Urothelium cell line (cell line): Measurements from ENCODE around the gene FBXO45.
"Not testable (repeated sequence)": the region's sequence is repeated elsewhere in the genome, so short reads cannot be mapped to it uniquely, and the experiment has no call there.

Experiments
- DNase-seq: peaks from one replicate; pipeline ENCODE4 v3.0.0; 2011; ENCODE audit warnings: low spot score, mixed read lengths
- FAIRE-seq: peaks from 2 replicates; lab custom pipeline; 2011; peaks lifted over from hg19 to GRCh38; lab: Jason Lieb, UNC

FBXO45 gene

DNA sequence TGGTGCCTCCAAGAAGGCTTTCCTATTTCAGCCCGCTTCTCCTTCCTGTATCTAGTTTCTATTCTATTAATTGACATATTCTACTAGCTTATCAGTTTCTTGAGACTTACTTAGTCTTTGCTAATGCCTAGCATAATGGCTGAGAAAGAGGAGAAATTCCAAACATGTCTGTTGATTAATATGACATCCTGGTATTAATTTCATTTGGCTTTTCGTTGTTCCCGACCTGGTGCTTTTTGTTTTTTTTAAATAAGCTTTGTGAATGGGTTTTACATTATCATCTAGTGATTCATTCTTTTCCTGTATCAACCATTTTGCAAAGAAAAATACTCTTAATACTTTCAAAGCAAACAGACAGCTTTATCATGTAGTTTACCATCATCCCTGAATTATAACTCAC lies 13.2 kb upstream of the FBXO45 start:
- FAIRE-seq (no peak), DNase-seq (no peak)

GRCh38 chr3:196557236-196557635 lies 11.2 kb upstream of the FBXO45 start:
- FAIRE-seq (no peak), DNase-seq (no peak)

DNA sequence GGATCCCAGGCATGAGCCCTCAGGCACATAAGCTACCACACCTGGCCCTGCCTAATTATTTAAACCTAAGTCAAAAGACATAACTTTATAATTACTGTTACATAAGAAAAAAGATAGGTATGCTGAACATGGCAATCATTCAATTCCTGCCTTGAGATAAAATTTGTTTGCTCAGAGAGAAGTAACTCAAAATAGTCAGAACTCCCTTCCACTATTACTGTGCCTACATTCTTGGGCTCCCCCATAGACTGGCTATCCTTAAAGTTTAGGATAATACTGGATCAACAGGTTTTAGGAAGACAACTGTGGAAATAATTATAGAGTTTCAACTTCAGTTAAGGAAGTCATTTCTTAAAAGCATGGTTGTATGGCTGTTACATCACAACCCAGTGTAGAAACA lies 10.0 kb upstream of the FBXO45 start:
- FAIRE-seq (no peak), DNase-seq (no peak)

GRCh38 chr3:196559826-196560225 lies 8.6 kb upstream of the FBXO45 start:
- no peak for DNase-seq
- no peak for FAIRE-seq

DNA sequence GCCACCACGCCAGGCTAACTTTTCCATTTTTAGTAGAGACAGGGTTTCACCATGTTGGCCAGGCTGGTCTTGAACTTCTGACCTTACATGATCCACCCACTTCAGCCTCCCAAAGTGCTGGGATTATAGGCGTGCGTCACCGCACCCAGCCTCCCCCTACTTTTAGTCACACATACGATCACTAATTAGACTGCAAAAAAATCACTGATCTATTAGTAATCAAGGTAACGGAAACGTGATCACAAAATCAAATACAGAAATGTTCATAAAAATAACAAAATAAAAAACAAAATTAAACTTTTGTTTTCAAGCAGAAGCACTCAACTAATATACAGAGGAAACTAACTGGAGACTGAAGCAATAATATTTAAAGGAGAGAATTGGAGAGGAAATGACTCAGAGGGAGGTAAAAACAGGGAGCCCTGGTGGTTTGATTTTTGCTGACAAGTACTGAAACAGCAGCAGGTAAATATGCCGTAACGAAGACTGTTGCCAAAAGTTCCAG lies 4.7 kb upstream of the FBXO45 start:
- FAIRE-seq, result no peak
- peak; percentile 58 for DNase-seq

DNA sequence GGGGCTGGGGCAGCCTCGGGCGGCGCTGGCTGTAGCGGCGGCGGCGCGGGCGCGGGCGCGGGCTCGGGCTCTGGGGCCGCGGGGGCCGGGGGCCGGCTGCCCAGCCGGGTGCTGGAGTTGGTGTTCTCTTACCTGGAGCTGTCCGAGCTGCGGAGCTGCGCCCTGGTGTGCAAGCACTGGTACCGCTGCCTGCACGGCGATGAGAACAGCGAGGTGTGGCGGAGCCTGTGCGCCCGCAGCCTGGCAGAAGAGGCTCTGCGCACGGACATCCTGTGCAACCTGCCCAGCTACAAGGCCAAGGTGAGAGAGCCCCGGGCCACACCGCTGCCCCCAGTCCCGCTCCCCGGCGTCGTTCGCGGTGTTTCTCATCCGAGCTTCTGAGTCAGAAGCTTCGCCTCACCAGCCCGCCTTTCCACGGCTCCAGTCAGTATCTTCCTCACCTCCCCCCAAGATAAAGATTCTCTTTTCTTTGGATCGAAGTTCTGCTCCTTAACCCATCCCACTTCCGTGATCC lies 600 bp downstream of the FBXO45 start:
- DNase-seq (peak; percentile 38), FAIRE-seq (no peak)

DNA sequence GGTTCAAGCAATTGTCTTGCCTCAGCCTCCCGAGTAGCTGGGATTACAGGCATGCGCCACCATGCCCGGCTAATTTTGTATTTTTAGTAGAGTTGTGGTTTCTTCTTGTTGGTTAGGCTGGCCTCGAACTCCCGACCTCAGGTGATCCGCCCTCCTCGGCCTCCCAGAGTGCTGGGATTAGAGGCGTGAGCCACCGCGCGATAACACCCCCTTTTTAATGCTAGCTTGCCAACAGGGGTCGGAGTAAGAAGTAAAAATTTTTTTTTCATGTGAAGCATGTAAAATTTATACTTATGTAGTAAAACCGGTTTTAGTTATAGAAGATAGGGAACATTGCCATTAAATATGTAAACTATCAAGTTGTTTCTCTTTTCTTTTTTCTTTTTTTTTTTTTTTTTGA lies 1.9 kb downstream of the FBXO45 start:
- not testable (repeated sequence) for FAIRE-seq, DNase-seq

GRCh38 chr3:196572389-196572788 lies 3.9 kb downstream of the FBXO45 start:
- DNase-seq (no peak), FAIRE-seq (no peak)

DNA sequence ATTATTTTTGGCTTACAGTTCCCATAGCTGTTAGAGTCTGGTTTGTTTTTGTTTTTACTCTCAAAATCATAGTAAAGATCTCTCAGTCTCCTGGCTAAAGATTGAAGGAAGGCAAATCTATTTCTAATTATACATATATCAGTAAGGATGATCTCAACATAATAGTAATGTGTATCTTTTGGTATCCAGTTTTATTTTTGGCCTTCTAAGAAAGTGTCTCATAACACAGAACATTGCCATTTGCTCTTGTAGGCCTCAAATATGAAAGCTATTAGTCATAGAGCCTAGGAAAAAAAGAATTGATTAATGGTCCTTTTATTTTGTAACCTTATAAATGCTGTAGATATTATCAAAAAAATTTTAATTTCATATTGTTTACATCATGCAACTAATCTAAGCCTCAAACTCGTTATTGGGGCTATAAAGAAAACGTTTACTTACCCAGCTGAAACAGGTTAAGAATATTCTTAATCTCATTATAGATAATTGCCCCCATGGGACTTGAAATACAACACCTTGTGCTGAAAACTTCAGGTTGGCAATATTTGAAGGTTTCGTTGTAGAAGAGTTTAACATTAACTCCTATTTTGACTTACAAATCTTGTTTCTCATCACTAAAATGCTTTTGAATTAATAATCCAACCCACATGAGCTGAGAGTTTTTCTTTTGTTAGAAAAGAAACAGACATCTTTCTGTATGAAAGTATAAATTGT lies 16.7 kb downstream of the FBXO45 start:
- no peak for FAIRE-seq

GRCh38 chr3:196590279-196590678 lies 21.8 kb downstream of the FBXO45 start:
- no peak for DNase-seq
- FAIRE-seq, result no peak

More for the DNA sequence above, 16.7 kb downstream of the FBXO45 start:
- DNase-seq, result no peak

DNA sequence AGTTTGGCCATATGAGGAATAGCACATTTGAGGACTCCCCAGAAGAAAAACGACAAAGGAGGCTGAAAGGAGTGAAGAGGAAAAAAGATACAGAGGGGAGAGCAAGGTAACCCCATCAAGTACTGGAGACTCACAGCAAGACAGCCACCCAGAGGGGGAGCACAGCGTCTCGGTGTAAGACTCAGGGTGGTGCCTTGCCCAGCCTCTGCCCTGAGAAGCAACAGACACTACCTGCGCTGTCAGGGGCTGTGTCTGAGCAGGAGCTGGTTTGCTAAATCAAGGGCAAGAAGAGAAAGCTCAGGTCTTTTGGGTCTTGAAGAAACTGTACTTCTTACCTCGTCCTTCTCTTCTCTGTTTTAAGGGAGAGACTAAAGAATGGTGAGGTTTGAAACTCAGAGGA lies 27.9 kb downstream of the FBXO45 start:
- DNase-seq (no peak), FAIRE-seq (no peak)

- FAIRE-seq, DNase-seq: not testable (repeated sequence)
These were observed 29.7 kb downstream of the FBXO45 start for GRCh38 chr3:196597971-196598733.

GRCh38 chr3:196599734-196600128 lies 31.3 kb downstream of the FBXO45 start:
- FAIRE-seq, result no peak
- DNase-seq, result no peak

- no peak for DNase-seq
- FAIRE-seq, result no peak
These were observed 31.9 kb downstream of the FBXO45 start for GRCh38 chr3:196600359-196600758.

DNA sequence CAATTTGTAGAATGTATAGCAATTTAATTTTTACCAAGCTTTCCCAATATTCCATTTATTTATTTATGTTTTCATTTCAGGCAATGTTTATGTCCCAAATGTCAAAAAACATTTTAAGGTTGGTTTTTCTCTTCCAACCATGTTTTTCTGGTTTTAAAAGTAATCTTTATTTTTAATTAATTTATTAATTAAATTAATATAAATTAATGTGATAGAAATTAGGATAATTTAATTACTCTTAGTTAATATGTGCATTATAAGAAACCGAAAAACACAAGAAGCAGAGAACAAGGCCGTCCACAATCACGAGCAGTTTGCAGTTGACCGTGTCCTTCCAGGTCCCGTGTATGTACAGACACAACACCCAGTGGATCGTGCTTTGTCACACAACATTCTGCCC lies 34.2 kb downstream of the FBXO45 start:
- DNase-seq (no peak), FAIRE-seq (no peak)

- FAIRE-seq (no peak), DNase-seq (no peak)
These were observed 35.2 kb downstream of the FBXO45 start for GRCh38 chr3:196603683-196604082.

DNA sequence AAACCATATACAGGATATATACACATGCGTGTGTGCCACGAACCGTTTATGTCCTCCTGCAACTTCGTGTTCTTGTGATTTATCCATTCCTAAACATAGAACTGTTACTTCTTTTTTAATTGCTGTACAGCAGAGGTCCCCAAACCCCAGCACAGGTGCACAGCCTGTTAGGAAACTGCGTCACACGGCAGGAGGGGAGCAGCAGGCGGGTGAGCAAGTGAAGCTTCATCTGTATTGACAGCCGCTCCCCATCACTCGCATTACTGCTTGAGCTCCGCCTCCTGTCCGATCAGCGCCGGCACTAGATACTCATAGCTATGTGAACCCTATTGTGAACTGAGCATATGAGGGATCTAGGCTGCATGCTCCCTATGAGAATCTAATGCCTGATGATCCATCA lies 36.1 kb downstream of the FBXO45 start:
- DNase-seq, result no peak
- FAIRE-seq, result no peak

- no peak for FAIRE-seq
- no peak for DNase-seq
These were observed 40.2 kb downstream of the FBXO45 start for GRCh38 chr3:196608693-196609092.

DNA sequence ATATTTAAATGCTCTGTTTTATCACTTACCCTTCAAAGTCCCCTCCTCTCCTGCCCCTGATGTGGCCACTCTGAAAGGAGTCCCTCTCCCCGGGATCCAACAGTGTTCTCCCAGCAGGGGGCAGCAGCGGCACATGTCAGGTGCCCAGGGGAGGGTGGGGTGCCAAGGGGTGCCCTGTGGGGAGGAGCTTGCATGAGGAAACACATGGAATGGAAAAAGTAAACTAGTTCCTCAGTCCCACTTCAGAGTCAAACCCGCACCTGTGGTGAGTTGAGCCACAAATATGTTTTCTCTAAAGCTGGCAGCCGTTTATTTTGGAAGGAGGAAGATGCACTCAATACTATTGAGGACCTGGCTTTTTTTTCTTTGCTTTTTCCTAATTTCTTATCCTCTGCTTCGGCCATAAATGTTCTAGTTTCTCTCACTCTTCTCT lies 40.9 kb downstream of the FBXO45 start:
- FAIRE-seq (no peak), DNase-seq (peak; percentile 87)

DNA sequence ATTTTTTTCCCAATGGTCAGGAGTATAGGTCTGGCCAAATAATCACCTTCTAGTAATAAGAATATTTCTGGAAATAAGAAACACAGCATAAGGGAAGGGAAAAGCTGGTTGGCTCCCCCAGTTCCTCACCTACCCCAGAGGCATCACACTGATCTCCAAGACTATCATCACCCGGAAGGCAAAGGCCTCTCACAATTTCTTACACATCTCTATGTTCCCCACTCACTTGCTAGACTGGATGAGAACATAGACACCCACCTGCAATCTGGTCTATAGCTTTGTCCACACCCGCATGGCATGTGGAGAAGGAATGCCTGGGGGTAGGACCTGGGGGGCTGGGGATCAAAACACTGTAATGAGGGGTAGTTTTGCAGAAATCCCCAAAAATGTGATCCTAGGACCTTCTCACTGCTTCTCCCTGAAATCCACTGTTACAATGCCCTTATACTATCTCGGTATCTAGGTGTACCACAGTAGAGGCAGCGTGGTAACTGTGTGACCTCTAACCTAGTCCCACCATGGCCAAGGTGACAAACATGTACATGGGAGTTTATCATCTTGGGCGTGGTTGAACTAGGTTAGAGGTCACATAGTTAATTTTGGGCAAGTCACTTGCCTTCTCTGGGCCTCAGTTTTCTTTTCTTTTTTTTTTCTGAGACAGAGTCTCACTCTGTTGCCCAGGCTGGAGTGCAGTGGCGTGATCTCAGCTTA lies 41.5 kb downstream of the FBXO45 start:
- FAIRE-seq (no peak), DNase-seq (no peak)

DNA sequence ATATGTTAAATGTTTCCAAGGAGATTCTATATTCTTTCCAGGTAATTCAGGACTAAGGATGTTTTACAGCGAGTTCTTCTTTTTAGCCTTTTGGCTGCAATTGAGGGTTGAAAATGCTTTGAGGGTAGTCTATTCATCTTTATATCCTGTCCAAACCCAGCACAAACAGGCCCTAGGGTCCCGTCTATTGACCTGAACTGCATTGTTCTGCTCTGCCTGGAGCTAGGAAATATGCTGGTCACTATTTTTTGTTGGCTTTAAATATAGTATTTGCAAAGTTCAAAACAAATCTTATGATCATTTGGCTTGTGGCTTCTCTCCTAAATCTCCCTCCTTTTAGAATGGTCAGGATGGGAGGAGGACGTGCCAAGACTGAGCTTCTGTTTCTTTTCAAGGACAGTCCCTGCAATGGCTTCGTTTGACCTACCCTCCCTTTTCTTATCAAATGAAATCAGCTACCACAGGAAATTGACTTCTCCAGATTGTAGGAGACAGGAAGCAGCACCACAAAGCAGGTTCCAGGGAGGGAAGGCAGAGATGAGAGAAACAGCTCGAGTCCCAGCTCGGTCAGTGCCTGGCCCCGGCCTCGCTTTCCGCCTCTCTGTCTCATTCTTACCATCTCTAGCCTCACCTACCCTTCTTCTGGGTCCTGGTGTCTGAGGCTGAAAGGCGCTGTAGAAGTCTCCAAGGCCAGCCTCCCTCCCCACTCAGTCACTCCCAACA lies 43.5 kb downstream of the FBXO45 start:
- DNase-seq, result no peak
- FAIRE-seq, result no peak
